ENCODE results near the gene TMED9. TPM values are rescaled to one million over a fixed set of nuclear protein-coding genes. Genes with fewer than 3 reads are reported as not detected.

The TMED9 gene
- total and polyA plus RNA-seq, 2 donors (not counting 3 experiments of a cell fraction or from before 2014, with no cell fraction given) = 291 to 331 TPM

GRCh38 chr5:177569894-177570293 is 22.1 kb upstream of the TMED9 start:
- no peaks in the 10 kb centered on the region for H3K9me1 ChIP-seq (replicated peaks; ENCODE audit: control insufficient read depth, extremely low read depth, insufficient read depth, low read length)
- POLR2A ChIA-PET = no interaction called here
- FAIRE-seq (no peak), DNase-seq (ENCODE audit: low read depth, low spot score) (no peak)
- no peak overlapping the region for H3K4me3 ChIP-seq (replicated peaks in 1 of 3; ENCODE audit: insufficient read depth in 1 of 3, low read depth in 1 of 3, low read length in 3 of 3)
- no peaks in the 10 kb centered on the region for H4K20me1 ChIP-seq (replicated peaks; ENCODE audit: control insufficient read depth, extremely low read depth, insufficient read depth, low read length)
- dilution Hi-C loops (cut with MboI; ENCODE audit: extremely low pct_ligation_motif_present, low sequenced_read_pairs) = no loop called here
- CTCF ChIA-PET = interaction anchor here (1.0 to 1.3 kb wide), 2 partner anchors 9 to 37 kb away, joined by 3 to 4 read pairs; no protein-coding TSS in a partner anchor
- no peaks in the 10 kb centered on the region for H3K36me3 ChIP-seq (ENCODE audit: control insufficient read depth in 2 of 2, extremely low read depth in 1 of 2, insufficient read depth in 2 of 2, low read length in 2 of 2)
- no peak for TF ChIP-seq EZH2 (IDR thresholded peaks at IDR 0.05; ENCODE audit: borderline replicate concordance, low read depth, low read length, severe bottlenecking)
- no peak for TF ChIP-seq JUN (IDR thresholded peaks at IDR 0.05; ENCODE audit: borderline replicate concordance, insufficient read depth, insufficient read length, low read depth)
- no peak for TF ChIP-seq FOS (IDR thresholded peaks at IDR 0.05; ENCODE audit: borderline replicate concordance, insufficient read depth, low read length)
- no peak for TF ChIP-seq POLR2AphosphoS5 (IDR thresholded peaks at IDR 0.05; ENCODE audit: insufficient read depth, low read depth, low read length)
- no peak for TF ChIP-seq GATA2 (IDR thresholded peaks at IDR 0.05; ENCODE audit: insufficient read depth, insufficient read length, low read depth, low read length)
- no peak for TF ChIP-seq MYC (IDR thresholded peaks at IDR 0.05; ENCODE audit: low read depth, low read length)
- TF ChIP-seq MAX (IDR thresholded peaks at IDR 0.05; ENCODE audit: insufficient read depth, insufficient read length) = no peak
- TF ChIP-seq POLR2A (IDR thresholded peaks at IDR 0.05; ENCODE audit: low read depth, low read length) = no peak
- no peak for TF ChIP-seq CTCF (IDR thresholded peaks at IDR 0.05; ENCODE audit: extremely low read depth in 1 of 2, insufficient read depth in 1 of 2, low read depth in 1 of 2, low read length in 2 of 2)
- intact Hi-C loops (cut with micrococcal nuclease) = no loop called here
- H3K27ac ChIP-seq (ENCODE audit: insufficient read depth, low read depth, low read length) = no peak overlapping the region
- no peak overlapping the region for H3K9ac ChIP-seq (replicated peaks; ENCODE audit: extremely low read depth, insufficient read depth, low read length)
- no peak overlapping the region for H3K4me2 ChIP-seq (ENCODE audit: insufficient read depth, low read length)
- H2AFZ ChIP-seq (ENCODE audit: low read depth, low read length) = no peak overlapping the region
- BruUV-seq (replicated peaks) = no TSS peak
- H3K79me2 ChIP-seq (ENCODE audit: control insufficient read depth, insufficient read depth, low read length) = no peaks in the 10 kb centered on the region
- peaks cover 0 to 1% of the 10 kb centered on the region in 2 experiments for H3K27me3 ChIP-seq (ENCODE audit: control insufficient read depth in 2 of 2, insufficient read depth in 2 of 2, low read length in 2 of 2)
- no peaks in the 10 kb centered on the region for H3K9me3 ChIP-seq (replicated peaks; ENCODE audit: control insufficient read depth, insufficient read depth, low read length)
- H3K4me1 ChIP-seq (ENCODE audit: control insufficient read depth, extremely low read depth, insufficient read depth, low read length) = no peaks in the 10 kb centered on the region
